Stimulated activated CD4-positive, alpha-beta T cell treated with anti-CD3 and anti-CD28 coated beads, Interleukin-4, amount 100 ng/mL, for 4 hours (primary cell): ENCODE results near the gene TNNT2.

ENCODE experiments used
- DNase-seq, 2 experiments: peaks; one replicate each; pipeline ENCODE4 v3.0.0-alpha.2; 2020

The TNNT2 gene

DNA sequence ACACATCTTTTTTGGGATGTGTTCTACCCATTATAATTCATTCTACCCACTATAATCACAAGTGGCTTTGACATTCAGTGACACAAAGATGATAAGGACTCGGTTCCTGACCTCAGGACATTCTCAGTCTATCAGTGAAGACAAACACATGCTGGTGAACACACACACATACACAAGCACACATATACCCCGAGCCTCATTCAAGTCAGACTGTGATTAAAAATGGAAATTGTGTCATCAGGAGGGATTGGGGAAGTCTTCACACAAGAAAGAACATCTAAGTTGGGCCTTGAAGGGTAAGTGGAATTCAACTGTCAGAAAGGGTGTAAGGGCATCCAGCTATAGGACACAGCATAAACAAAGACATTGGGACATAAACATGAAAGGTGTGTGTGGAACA lies 24.2 kb upstream of the TNNT2 start:
- no peak for DNase-seq

DNA sequence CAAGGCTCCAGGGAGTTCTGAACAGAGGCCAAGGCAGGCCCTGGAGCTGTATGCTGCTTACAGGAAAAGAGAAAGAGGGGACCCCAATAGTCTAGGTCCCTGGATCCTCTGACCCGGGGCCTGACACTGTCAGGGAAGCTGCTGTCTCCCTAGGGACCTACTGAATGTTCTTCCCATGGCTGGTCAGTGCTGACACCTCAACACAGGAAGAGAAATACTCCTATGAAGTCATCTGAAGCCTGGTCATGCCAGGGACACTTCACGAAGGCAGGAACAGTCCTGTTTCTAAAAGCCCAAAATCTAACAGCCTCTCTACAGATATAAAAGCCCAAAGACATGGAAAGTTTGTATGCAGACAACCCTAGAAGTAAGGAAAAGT lies 23.4 kb upstream of the TNNT2 start:
- DNase-seq: no peak

DNA sequence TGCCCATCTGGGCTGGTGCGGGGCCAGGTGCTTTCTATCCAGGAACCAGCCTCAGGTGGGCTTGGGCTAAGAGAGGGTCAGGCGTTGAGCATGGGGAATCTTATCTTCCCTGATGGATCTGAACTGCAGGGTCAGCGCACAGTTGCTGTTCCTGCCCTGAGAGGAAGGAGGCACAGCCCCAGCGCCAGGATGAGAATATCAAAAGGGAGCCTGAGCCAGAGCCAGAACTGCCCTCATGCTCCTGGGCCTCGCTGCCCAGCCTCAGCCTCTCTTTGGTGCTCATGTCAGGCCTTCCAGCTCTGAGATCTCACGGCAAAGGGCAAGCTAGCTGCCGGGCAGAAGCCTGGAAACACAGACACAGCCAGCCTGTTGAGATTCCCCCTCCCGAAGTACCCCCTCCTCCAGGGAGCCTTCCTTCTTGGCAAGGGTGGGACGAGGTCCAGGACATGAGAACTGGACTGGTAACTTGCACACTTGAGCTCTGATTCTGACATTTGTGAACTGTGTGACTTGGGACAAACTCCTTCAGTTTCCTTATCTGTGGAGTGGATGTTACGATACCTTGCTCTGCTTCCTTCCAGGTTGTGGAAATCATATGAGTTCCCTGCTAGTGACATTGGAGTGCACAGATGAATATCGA lies 22.9 kb upstream of the TNNT2 start:
- DNase-seq: no peak

DNA sequence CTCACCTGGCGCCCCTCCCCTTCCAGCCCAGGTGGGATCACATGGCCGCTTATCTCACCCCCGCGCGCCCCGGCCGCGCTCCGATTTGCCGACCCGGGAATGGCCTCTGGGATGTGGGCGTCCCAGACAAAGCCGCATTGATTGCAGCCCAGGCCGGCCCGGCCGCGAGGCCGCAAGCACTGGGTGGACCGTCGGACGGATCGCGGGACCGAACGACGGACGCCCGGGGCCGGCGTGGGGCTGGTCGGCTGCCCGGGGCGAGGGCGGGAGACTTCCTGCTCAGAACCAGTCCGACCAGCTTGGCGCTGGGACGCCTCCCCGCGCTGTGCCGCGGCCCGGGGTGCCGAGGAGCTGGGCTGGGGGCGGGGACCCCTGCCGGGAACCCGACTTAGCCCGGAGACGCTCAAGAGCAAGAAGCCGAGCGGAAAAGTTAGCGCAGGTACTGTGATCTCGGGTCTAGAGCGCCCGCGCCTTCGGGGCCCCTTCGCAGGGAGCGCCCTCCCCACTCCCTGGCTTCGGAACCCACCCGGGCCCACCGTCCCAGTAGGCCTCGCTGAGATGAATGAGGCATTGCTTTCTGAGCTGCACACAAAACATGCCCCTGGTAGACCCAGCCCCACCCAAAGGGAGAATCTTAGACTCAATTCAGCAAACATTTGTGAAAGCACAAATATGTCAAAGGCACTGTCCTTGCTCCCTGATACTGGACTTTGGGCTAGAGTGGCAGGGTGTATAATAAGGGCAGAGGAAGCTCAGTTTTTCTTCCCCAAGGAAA lies 22.1 kb upstream of the TNNT2 start:
- DNase-seq: no peak

DNA sequence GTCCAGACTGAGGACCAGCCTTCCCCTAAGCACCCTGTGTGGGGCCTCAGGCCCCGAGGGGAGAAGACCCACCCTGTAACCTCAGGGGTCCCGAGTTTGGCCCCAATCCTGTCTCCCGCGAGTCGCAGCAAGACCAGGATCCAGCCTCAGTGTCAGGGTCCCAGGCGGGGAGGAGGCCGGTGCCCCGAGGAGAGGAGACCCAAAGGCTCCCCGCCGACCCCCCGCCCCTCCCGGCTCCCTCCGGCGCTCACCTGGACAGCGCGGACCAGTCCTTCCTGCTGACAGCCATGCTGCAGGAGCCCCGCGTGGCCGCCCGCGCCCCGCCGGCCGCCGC lies 21.5 kb upstream of the TNNT2 start, which contains the start of gene LAD1:
Gene LAD1 (minus strand): TSS at position 307 of the 334 bp plus-strand sequence. CDS start 18 bp downstream, at position 289.
- DNase-seq: no peak

DNA sequence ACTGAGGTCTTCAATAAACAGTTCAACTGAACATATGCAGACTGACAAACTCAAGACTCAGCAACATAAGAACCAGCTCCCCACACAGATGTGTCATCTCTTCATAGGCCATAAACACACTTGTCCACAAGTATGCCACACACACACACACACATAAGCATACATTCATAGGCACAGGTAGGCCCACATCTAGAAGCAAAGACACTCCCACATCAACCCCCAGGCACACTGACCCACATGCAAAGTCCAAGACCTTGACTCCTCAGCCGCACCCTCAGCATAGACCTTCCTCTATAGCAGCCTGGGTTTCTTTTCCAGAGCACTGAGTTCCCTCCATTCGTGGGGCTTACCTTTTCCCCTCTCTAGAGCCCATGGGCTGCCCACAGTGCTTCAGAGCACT lies 20.2 kb upstream of the TNNT2 start:
- DNase-seq: no peak

DNA sequence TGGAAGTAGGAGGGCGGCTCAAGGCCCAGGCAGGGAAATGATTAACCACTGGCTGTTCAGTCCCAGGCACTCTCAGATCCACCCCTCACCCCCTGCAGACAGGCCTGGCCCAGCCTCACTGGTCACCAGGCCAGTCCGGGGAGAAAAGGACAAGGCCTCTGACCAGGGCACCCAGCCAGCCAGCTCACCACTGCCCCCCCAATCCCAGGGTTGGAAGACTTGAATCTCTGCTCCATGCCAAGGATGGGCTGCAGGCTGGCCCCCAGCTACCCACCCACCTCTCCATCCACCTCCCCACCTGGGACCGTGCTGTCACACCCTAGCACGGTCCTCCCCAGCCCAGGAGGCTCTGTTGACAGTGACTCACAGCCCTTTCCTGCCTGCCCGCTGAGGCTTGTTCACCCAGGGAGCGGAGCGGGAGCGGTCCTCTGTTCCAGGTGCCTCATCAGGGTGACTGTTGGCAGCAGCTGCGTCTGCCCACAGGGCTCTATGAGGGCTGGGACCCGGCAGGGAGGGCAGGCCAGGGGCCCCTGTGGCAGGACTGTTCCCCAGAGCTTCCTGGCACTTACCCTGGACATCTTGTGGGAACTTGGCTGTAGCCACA lies 19.5 kb upstream of the TNNT2 start:
- no peak for DNase-seq

DNA sequence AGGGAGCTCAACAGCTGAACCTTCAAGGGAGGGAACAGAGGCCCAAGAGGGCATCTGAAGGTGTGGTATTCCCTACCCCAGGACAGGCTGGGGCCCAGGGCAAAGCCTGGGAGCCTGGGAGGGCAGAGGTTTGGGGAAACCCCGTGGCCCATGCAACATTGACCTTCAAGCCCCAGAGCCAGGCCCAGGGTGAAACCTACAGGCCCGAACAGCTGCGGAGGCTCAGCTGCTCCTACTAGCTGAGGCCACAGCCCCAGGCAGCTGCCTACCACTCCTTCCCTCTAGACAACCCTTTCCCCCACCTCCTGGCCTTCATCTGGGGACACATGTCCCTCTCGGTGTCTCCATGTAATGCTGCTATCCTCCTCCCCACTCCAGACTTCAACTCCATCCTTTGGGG lies 18.5 kb upstream of the TNNT2 start:
- no peak for DNase-seq

DNA sequence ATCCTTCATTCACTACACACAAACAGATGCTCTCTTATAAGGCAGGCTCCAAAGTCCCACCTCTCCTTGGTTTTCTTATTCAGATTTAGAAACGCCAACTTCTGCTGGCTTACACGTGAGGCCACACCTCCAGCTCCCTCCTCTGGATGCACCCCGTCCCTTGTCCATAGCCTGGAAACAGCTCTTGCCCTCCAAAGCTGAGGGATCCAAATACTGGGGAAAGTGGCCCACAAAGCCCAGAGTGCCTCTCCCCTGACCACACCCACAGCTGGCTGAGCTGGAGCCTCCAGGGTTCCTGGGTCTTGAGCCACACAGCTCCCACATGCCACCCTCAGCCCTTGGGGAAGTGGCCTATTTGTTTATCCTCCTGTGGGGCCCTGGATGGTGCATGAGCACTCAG lies 17.1 kb upstream of the TNNT2 start:
- DNase-seq: no peak

DNA sequence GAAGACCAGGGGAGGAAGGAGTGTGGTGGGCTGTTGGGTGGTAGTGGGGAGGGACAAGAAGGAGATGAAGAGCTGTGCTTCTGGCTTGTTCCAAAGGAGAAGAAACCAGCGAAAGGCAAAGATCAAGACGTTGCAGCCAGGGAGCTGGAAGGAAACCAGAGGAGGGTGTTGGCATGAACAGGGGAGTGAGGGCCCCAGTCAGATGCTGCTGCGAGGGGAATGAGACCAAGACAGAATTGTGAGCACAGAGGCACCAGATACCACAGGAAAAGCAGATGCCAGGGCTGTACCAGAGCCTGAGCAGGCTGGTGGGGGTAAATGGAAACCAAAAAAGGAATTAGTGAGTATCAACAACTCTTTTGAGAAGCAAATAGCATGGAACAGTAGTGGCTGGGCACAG lies 15.6 kb upstream of the TNNT2 start:
- DNase-seq: no peak

DNA sequence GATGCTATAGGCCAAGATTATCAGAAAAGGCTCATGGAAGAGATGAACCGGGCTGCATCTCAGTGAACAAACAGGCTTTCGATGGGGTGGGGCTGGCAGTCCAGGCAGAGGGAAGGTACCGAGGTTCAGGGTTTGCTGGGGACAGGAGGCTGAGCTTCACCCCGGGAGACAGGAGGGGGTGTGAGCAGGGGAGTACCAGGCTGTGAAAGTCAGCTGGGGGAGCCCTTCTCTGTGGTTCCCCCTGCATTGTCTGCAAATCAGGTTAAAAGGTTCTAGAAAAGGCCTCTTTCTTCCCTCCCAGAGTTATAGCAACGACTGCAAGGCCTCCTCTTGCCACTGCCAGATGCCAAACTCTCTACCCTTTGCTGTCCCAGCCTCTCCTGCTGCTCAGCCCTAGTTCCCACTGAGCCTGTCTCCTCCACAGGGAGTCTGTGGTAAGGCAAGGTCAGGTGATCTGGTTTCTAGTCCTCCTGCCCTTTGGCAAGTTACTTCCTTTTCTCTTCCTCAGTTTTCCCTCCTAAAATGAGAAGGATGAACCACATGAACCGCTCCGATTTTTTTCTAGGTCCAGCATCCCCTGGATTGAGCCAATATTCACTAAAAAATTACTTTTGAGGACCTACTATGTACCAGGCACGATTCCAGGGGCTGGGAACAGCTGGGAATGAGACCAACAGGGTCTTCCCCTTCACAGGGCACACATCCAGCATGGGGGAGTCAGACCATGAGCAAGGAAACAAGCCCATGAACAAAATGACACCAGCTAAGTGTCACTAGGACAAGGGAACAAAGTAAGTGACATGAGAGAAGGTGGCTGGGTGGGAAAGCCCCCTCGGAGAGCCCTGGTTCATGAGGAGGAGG lies 14.4 kb upstream of the TNNT2 start:
- no peak for DNase-seq

DNA sequence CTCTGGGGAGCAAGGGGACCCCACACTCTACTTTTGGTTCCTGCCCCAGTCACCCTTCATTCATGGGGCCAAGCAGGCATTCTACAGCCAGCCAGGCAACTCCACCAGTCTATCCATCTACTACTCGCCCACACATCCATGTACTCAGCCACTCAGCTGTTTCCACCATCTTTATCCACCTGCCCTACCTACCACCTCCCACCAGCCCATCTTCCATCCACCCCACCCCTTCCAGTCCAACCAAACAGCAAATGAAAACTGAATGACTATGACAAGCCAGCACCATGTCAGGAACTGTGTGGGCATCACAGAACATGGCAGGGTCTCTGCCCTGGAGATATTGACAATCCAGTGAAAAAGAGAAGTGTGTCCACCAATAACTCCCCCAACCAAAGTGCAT lies 13.7 kb upstream of the TNNT2 start:
- no peak for DNase-seq

DNA sequence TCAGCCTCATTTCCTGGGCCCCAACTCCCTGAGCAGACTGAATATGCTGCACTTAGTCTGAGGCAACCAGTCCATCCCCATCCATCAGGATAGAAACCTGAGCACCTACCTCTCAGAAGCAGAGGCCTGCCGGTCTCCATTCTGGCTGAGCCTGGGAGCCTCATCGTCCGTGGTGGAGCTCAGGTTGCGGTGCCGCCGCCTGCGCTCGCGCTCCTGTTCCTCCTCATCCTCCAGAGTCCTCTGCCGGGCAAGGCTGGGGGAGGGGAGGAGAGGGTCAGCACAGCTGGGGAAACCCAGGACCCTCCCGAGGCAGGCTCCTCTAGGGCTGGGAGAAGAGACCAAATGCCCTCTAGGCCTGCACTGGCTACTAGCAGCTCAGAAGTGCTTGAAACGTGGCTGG lies 11.6 kb upstream of the TNNT2 start:
- DNase-seq: no peak

DNA sequence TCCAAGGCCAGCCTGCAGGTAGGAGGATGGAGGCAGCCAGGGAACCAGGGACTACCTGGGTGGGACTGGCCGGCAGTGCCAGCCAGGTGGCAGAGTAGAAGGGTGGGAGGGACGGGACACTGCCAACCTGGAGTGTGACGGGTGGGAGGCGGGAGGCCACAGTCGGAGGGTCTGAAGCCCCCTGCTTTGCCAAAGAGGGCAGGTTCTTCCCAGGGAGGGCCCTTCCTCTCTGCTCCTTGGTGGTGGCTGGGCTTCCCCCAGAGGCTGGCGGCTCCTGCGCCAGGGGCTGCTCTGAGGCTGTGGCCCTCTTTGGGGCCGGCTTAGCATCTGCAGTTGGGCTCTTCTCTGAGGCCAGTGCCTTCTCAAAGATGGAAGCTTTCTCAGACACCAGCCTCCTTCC lies 8.7 kb upstream of the TNNT2 start:
- no peak for DNase-seq

DNA sequence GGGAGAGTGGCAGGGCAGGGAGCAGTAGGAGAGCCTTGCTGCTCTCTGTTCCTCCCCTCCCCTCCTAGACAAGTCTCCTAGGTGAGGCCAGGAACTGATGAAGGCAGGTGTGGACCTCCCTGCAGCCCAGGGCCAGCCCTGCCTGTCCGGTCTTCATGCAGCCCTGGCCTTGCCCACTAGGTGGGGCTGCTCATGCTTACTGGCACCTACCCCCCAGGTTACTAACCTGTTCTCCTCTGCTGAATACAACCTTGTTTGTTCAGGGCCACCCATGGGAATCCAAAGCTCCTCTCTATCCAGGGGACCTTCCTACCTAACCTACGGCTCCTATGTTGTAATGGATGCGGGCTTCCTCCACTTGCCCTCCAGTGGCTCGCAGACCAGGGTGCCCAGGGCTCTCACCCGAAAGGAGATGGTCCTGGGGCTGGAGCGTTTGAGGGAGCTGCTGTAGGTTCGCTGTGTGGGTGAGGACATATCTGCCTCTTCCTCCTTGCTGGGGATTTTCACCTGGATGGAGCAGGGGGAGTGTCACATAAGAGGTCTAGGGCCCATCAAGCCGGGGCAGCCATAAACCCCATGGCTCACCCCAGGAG lies 7.9 kb upstream of the TNNT2 start:
- peak in 1 of 2 experiments; percentile 32 for DNase-seq

DNA sequence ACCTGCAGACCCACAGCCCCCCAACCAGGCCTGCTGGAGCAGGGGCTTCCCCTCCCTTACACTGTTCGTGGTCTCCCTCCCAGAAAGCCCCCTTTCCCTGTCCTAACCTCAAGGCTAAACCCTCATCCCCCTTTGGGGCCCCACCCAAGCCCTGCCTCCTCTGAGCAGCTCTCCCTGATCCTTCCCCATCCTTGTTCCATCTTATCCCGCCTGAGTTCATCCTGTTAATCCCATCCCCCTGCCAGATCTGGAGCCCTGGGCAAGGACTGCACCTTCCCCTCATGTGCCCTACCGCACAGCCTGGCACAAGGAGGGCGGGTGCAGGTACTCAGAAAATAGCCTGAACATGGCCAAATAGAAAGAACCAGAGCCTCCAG lies 6.9 kb upstream of the TNNT2 start:
- DNase-seq: no peak

DNA sequence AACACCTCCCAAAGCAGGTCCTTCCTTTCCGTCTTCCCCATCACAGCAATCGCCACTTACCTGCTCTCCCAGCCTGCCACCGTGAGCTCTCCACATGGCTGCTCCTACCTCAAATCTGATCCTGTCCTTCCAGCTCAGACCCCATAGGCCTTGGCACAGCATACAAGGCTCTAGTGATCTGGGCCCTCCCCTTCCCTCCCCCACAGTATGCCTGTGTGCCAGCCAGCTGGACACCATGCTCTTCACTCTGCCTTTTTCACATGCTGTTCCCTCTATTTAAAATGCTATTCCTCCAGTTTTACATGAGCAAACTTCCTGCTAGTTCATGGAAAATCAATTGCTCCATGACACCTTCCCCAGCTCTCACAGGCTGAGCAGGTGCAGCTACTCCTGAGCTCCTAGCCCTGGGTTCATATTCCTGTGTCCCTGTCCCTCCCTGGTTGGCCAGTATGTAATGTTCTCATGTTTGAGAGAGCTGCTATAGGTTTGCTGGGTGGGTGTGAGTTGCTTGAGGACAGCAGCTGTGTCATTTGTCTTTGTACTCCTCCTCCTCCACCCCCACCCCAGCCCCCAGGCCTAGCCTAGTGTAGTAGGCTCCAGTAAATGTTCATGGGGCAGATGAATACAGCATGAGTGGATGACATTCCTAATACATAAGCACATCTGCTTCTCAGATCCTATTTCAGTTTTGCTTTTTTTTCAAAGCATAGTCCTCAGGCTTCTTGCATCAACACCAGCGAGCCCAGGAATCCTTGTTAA lies 6.3 kb upstream of the TNNT2 start:
- DNase-seq: no peak

DNA sequence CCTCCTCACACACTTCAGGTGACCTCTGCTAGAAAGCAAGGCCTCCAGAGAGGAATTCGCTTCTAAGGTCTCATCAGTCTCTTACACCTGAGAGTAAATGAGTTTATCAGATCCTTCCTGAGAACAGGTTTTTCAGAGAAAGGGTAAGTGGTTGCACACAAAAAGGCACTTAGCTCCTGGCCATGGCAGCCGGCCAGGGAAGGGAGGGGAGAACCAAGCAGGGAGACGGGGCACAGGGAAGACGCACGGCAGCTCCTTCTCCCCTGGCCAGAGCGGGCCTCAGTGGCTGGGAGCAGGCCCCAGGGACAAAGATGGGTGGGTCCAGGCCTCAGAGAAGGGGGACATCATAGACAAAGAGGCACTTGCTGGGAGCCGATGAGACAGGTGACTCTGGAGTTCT lies 3.6 kb upstream of the TNNT2 start:
- DNase-seq: no peak

DNA sequence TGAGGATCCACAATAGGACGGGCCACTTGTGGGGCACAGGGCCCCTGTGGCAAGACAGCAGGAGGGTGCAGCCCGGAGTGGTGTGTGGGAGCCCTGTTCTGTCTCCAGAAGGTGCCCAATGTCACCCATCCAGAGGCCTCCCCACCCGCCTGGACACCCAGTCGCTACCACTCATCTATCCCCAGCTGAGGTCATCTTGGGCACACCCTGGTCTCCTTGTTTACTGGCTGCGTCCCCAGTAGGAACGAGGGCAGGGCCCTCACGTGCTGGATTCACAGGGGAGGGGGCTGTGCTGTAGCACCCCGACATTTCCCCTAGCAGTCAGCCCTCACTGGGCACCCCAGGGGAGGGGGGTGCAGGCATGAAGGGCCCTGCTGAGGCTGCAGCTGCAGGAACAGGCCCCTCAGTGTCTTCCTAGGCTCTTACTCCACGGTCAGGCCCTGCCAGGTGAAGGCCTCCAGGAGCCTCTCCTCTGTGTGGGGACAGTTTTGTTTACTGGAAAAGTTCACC lies 2.3 kb upstream of the TNNT2 start:
- DNase-seq: no peak

DNA sequence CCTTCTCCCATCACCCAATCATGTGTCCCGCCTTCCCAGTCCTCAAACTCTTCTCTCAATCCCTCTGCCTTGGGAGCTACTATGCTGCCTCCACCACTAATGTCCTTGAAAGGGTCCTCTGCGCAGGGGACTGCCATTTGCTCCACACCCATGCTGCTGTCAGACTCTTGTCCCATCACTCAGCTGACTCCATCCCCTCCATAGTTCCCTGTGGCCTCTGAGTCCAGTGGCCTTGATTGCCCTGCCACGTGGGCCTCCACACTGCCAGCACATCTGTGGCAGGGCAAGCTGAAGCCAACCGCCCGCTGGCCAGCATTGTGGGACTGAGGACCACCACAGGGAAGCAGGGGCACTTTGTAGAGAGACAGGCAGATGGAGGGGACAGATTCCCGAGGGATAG lies 1.3 kb upstream of the TNNT2 start:
- DNase-seq: no peak

DNA sequence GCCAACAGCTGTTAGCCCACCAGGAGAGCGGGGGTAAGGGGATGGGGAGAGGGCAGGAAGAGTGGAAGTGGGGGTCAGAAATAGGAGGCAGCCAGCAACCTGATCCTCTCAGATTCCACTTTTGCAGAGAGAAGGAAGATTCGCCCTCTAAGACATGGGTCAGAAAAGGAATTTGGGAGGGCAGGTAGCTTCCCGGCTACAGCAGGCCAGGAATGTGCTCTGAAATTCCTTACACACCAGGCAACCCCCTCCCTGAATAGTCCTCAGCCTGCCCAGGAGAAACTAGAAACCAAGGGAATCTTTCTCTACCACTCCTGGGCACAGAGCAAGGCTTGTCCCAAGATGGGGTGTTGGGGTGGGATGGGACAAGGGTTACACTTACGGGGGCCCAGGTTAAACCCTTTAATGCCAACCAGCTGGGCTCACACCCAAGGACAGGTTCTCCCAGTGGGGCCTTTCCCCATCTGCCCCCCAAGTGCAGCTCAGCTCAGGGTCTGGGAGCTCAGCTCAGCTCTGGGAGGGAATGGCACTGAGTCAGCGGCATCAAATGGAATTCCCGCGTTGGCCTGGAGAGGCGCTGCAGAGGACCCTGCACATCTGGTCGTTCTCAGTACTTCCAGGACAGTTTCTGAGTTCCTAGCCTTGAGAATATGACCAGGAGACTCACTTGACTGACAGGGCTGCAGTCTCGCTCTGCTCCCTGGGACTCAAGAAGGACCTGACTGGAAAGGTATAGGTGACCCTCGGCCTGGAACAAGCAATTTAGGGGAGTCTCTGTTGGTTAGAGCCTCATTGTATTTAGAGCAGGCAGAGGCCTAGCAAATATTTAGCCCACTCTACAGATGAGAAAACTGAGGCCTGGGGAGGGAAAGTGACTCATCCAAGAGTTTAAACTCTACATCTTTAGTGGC lies 761 bp downstream of the TNNT2 start:
- DNase-seq: no peak
